Measurements from ENCODE around the gene NDFIP1.

GRCh38 chr5:142201471-142201887 lies 92.9 kb downstream of the NDFIP1 start:
- TF ChIP-seq CTCF (conservative IDR thresholded peaks at IDR 0.05 in 1 of 2, IDR thresholded peaks at IDR 0.05 in 1 of 2; ENCODE audit: low read depth in 1 of 2, low read length in 2 of 2) (no peak), EZH2 (IDR thresholded peaks at IDR 0.05; ENCODE audit: low read length, missing control alignments) (no peak)
